ENCODE data around the gene TRIM33. TPM values are rescaled to one million over a fixed set of nuclear protein-coding genes. Genes with fewer than 3 reads are reported as not detected.

The TRIM33 gene
- total and polyA plus RNA-seq, 2 of the 13 experiments (the other 11 are each of a cell fraction or from before 2014, with no cell fraction given), result 35.5 to 42.2 TPM

DNA sequence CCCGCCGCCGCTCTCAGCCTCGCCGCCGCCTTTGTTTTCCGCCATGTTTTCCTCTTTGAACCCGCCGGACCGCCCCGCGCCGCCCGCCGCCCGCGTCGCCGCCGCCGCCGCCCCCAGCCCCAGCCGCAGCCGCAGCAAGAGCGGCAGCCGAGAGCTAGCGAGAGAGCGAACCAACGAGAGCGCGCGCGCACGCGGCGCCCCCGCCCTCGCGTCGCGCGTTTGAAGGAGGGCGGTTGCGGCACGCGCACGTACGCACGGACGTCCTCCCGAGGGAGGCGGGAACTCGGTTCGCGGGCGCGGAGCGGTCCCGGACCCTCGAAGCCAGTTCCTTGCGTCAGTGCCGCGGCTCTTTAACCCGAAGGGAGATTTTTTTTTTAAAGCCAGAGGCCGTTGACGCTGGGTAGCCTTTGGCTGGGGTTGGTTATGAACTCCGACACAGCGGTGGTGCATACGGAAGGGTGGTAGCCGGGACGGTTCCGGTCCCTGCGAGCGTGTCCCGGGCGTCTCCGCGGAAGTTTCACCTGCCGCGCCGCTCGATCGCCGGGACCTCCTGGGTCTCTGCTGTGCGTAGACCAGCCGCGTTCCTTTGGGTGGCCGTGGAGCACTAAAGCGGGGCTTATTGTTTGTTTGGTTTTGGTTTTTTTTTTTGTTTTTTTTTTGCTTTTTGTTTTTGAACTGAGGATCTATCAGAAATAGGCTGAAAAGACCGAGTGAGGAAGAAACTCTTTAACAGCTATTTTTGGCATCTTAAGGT lies at the start of gene TRIM33 (continued):
- TF ChIP-seq SP4 (CRISPR knock-in tag; IDR thresholded peaks at IDR 0.05) (peak; percentile 69), ZFP90 (CRISPR knock-in tag; IDR thresholded peaks at IDR 0.05; ENCODE audit: borderline replicate concordance) (no peak; the same call in 1 of the 2 replicates), EEA1 (CRISPR knock-in tag; IDR thresholded peaks at IDR 0.05; ENCODE audit: borderline replicate concordance) (0 out of 2 replicates have a peak, but pooled peaks have one; percentile 15), ZNF607 (CRISPR knock-in tag; IDR thresholded peaks at IDR 0.05; ENCODE audit: borderline replicate concordance) (peak; percentile 92), ZNF230 (CRISPR knock-in tag; IDR thresholded peaks at IDR 0.05) (peak; percentile 78; the same call in 1 of the 2 replicates), ZNF225 (CRISPR knock-in tag; IDR thresholded peaks at IDR 0.05) (peak; percentile 89; the same call in 1 of the 2 replicates)
- TF ChIP-seq, protein P1, sequence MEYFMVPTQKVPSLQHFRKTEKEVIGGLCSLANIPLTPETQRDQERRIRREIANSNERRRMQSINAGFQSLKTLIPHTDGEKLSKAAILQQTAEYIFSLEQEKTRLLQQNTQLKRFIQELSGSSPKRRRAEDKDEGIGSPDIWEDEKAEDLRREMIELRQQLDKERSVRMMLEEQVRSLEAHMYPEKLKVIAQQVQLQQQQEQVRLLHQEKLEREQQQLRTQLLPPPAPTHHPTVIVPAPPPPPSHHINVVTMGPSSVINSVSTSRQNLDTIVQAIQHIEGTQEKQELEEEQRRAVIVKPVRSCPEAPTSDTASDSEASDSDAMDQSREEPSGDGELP (IDR thresholded peaks at IDR 0.05; ENCODE audit: borderline replicate concordance, low read depth), result peak; percentile 15; the same call in 1 of the 2 replicates
- TF ChIP-seq, protein P2, sequence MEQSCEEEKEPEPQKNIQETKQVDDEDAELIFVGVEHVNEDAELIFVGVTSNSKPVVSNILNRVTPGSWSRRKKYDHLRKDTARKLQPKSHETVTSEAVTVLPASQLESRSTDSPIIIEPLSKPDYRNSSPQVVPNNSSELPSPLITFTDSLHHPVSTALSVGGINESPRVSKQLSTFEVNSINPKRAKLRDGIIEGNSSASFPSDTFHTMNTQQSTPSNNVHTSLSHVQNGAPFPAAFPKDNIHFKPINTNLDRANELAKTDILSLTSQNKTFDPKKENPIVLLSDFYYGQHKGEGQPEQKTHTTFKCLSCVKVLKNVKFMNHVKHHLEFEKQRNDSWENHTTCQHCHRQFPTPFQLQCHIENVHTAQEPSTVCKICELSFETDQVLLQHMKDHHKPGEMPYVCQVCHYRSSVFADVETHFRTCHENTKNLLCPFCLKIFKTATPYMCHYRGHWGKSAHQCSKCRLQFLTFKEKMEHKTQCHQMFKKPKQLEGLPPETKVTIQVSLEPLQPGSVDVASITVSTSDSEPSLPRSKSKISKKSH (CRISPR knock-in tag; IDR thresholded peaks at IDR 0.05; ENCODE audit: borderline replicate concordance), result peak; percentile 79; the same call in 1 of the 2 replicates
- TF ChIP-seq, protein P3, sequence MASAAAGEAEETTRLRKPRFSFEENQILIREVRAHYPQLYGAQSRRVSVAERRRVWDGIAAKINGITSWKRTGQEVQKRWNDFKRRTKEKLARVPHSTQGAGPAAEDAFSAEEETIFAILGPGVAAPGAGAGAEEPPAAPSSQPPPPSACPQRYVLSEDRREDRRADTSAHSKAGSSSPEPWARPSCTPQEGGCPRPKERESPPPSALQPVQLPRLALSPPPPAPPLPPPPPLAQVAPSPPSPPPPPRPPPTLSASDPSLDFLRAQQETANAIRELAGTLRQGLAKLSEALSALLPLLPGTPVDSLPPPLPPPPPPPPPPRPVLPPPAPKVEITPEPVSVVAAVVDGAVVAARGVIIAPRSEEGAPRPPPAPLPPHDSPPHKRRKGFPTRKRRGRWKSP (CRISPR knock-in tag; IDR thresholded peaks at IDR 0.05), result peak; percentile 53; the same call in 1 of the 2 replicates
- TF ChIP-seq, protein P4, sequence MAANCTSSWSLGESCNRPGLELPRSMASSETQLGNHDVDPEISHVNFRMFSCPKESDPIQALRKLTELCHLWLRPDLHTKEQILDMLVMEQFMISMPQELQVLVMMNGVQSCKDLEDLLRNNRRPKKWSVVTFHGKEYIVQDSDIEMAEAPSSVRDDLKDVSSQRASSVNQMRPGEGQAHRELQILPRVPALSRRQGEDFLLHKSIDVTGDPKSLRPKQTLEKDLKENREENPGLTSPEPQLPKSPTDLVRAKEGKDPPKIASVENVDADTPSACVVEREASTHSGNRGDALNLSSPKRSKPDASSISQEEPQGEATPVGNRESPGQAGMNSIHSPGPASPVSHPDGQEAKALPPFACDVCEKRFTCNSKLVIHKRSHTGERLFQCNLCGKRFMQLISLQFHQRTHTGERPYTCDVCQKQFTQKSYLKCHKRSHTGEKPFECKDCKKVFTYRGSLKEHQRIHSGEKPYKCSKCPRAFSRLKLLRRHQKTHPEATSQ (CRISPR knock-in tag; IDR thresholded peaks at IDR 0.05; ENCODE audit: borderline replicate concordance), result peak; percentile 82; the same call in 1 of the 2 replicates
- TF ChIP-seq, protein P5, sequence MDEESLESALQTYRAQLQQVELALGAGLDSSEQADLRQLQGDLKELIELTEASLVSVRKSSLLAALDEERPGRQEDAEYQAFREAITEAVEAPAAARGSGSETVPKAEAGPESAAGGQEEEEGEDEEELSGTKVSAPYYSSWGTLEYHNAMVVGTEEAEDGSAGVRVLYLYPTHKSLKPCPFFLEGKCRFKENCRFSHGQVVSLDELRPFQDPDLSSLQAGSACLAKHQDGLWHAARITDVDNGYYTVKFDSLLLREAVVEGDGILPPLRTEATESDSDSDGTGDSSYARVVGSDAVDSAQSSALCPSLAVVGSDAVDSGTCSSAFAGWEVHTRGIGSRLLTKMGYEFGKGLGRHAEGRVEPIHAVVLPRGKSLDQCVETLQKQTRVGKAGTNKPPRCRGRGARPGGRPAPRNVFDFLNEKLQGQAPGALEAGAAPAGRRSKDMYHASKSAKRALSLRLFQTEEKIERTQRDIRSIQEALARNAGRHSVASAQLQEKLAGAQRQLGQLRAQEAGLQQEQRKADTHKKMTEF (CRISPR knock-in tag; IDR thresholded peaks at IDR 0.05), result peak; percentile 76; the same call in 1 of the 2 replicates
- TF ChIP-seq, protein P6, sequence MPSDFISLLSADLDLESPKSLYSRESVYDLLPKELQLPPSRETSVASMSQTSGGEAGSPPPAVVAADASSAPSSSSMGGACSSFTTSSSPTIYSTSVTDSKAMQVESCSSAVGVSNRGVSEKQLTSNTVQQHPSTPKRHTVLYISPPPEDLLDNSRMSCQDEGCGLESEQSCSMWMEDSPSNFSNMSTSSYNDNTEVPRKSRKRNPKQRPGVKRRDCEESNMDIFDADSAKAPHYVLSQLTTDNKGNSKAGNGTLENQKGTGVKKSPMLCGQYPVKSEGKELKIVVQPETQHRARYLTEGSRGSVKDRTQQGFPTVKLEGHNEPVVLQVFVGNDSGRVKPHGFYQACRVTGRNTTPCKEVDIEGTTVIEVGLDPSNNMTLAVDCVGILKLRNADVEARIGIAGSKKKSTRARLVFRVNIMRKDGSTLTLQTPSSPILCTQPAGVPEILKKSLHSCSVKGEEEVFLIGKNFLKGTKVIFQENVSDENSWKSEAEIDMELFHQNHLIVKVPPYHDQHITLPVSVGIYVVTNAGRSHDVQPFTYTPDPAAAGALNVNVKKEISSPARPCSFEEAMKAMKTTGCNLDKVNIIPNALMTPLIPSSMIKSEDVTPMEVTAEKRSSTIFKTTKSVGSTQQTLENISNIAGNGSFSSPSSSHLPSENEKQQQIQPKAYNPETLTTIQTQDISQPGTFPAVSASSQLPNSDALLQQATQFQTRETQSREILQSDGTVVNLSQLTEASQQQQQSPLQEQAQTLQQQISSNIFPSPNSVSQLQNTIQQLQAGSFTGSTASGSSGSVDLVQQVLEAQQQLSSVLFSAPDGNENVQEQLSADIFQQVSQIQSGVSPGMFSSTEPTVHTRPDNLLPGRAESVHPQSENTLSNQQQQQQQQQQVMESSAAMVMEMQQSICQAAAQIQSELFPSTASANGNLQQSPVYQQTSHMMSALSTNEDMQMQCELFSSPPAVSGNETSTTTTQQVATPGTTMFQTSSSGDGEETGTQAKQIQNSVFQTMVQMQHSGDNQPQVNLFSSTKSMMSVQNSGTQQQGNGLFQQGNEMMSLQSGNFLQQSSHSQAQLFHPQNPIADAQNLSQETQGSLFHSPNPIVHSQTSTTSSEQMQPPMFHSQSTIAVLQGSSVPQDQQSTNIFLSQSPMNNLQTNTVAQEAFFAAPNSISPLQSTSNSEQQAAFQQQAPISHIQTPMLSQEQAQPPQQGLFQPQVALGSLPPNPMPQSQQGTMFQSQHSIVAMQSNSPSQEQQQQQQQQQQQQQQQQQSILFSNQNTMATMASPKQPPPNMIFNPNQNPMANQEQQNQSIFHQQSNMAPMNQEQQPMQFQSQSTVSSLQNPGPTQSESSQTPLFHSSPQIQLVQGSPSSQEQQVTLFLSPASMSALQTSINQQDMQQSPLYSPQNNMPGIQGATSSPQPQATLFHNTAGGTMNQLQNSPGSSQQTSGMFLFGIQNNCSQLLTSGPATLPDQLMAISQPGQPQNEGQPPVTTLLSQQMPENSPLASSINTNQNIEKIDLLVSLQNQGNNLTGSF (CRISPR knock-in tag; IDR thresholded peaks at IDR 0.05), result no peak
